HEK293 (cell line): Measurements from ENCODE around the gene USP7.
A peak's percentile ranks its signal among the peaks of the same experiment; 100 is the strongest.

Experiments
- CTCF ChIA-PET: fragments of 350-600 bp; formaldehyde crosslinking; extraction: SDS; loops from one replicate; lab custom pipeline; 2021; ENCODE audit warnings: antibody characterized with exemption; lab: Yijun Ruan, JAX
- POLR2A ChIA-PET: fragments of 300-600 bp; formaldehyde crosslinking; extraction: SDS; loops from one replicate; lab custom pipeline; 2020; ENCODE audit warnings: antibody characterized with exemption, inconsistent platforms; lab: Yijun Ruan, JAX
- H3K27ac ChIP-seq: fragments of 200-500 bp; sonication (Bioruptor generic); 2 replicates; pipeline ENCODE4 v1.5.1; 2014; ENCODE audit warnings: low read depth, low read length, control low read depth, inconsistent platforms; ENCODE audit errors: extremely low read depth
- H3K36me3 ChIP-seq, 2 experiments: fragments of 200-500 bp in 1 of 2; sonication (Bioruptor generic) in 1 of 2; 1 replicate in 1 of 2; 2 replicates in 1 of 2; pipeline ENCODE4 v1.5.1; 2014 to 2017; ENCODE audit warnings: inconsistent platforms in 2 of 2, low read length in 2 of 2; ENCODE audit not compliant: control insufficient read depth in 2 of 2, insufficient read depth in 1 of 2
- H3K4me1 ChIP-seq: fragments of 200-500 bp; sonication (Bioruptor generic); 2 replicates; pipeline ENCODE4 v1.5.1; 2014; ENCODE audit warnings: mild to moderate bottlenecking, low read length, inconsistent platforms; ENCODE audit not compliant: control insufficient read depth, insufficient read depth
- H3K4me3 ChIP-seq: 2 replicates; pipeline ENCODE4 v1.5.1; 2011; ENCODE audit warnings: low read depth, mild to moderate bottlenecking, control low read depth, low read length, moderate library complexity
- H3K9me3 ChIP-seq: fragments of 200-500 bp; sonication (Bioruptor generic); 2 replicates; pipeline ENCODE4 v1.5.1; 2014; ENCODE audit warnings: low read depth, low read length, inconsistent platforms; ENCODE audit not compliant: control insufficient read depth, insufficient read depth
- EGR2 ChIP-seq: fragments of 450-650 bp; formaldehyde crosslinking; IDR thresholded peaks from 2 replicates; pipeline ENCODE4 v1.5.1; 2016; ENCODE audit warnings: low read depth, missing biosample characterization, missing genetic modification characterization
- FEZF1 ChIP-seq: fragments of 450-650 bp; formaldehyde crosslinking; IDR thresholded peaks from 2 replicates; pipeline ENCODE4 v1.5.1; 2016; ENCODE audit warnings: missing biosample characterization, missing genetic modification characterization
- KLF10 ChIP-seq: fragments of 450-650 bp; IDR thresholded peaks from 2 replicates; pipeline ENCODE4 v1.5.1; 2018; ENCODE audit warnings: missing biosample characterization, mild to moderate bottlenecking, missing genetic modification characterization
- PRDM6 ChIP-seq: fragments of 450-650 bp; formaldehyde crosslinking; IDR thresholded peaks from 2 replicates; pipeline ENCODE4 v1.5.1; 2017; ENCODE audit warnings: missing biosample characterization, missing genetic modification characterization
- ZBTB17 ChIP-seq: fragments of 450-650 bp; formaldehyde crosslinking; IDR thresholded peaks from 2 replicates; pipeline ENCODE4 v1.5.1; 2016; ENCODE audit warnings: missing biosample characterization, missing genetic modification characterization
- ZBTB26 ChIP-seq: fragments of 450-650 bp; formaldehyde crosslinking; optimal IDR thresholded peaks from 2 replicates; pipeline ENCODE3; 2016; ENCODE audit warnings: missing biosample characterization, mild to moderate bottlenecking, missing genetic modification characterization
- ZBTB8A ChIP-seq: fragments of 450-650 bp; formaldehyde crosslinking; IDR thresholded peaks from 2 replicates; pipeline ENCODE4 v1.5.1; 2016; ENCODE audit warnings: missing biosample characterization, missing genetic modification characterization
- ZFHX2 ChIP-seq: fragments of 450-650 bp; formaldehyde crosslinking; conservative IDR thresholded peaks from 2 replicates; pipeline ENCODE4 v1.5.1; 2016; ENCODE audit warnings: missing biosample characterization, missing genetic modification characterization
- ZFP69B ChIP-seq: fragments of 450-650 bp; formaldehyde crosslinking; IDR thresholded peaks from 2 replicates; pipeline ENCODE4 v1.5.1; 2016; ENCODE audit warnings: missing biosample characterization, missing genetic modification characterization
- ZNF121 ChIP-seq: fragments of 450-650 bp; formaldehyde crosslinking; IDR thresholded peaks from 2 replicates; pipeline ENCODE4 v1.5.1; 2016; ENCODE audit warnings: missing biosample characterization, missing genetic modification characterization
- ZNF138 ChIP-seq: fragments of 450-650 bp; formaldehyde crosslinking; IDR thresholded peaks from 2 replicates; pipeline ENCODE4 v1.5.1; 2016; ENCODE audit warnings: missing biosample characterization, missing genetic modification characterization, borderline replicate concordance
- ZNF146 ChIP-seq: fragments of 450-650 bp; formaldehyde crosslinking; IDR thresholded peaks from 2 replicates; pipeline ENCODE4 v1.5.1; 2016; ENCODE audit warnings: missing biosample characterization, missing genetic modification characterization
- ZNF26 ChIP-seq: fragments of 450-650 bp; formaldehyde crosslinking; IDR thresholded peaks from 2 replicates; pipeline ENCODE4 v1.5.1; 2016; ENCODE audit warnings: missing biosample characterization, missing genetic modification characterization
- ZNF341 ChIP-seq: fragments of 450-650 bp; formaldehyde crosslinking; IDR thresholded peaks from 2 replicates; pipeline ENCODE4; 2016; ENCODE audit warnings: low read depth, missing biosample characterization, missing genetic modification characterization
- ZNF354C ChIP-seq: fragments of 450-650 bp; formaldehyde crosslinking; IDR thresholded peaks from 2 replicates; pipeline ENCODE4 v1.5.1; 2016; ENCODE audit warnings: missing biosample characterization, missing genetic modification characterization, low read depth, borderline replicate concordance
- ZNF362 ChIP-seq: fragments of 450-650 bp; formaldehyde crosslinking; IDR thresholded peaks from 2 replicates; pipeline ENCODE4 v1.5.1; 2016; ENCODE audit warnings: missing biosample characterization, missing genetic modification characterization
- ZNF449 ChIP-seq: fragments of 450-650 bp; formaldehyde crosslinking; IDR thresholded peaks from 2 replicates; pipeline ENCODE4 v1.5.1; 2017; ENCODE audit warnings: missing biosample characterization, mild to moderate bottlenecking, missing genetic modification characterization, moderate library complexity
- ZNF623 ChIP-seq: fragments of 450-650 bp; formaldehyde crosslinking; IDR thresholded peaks from 2 replicates; pipeline ENCODE4 v1.5.1; 2016; ENCODE audit warnings: missing biosample characterization, missing genetic modification characterization
- ZNF664 ChIP-seq: fragments of 450-650 bp; formaldehyde crosslinking; IDR thresholded peaks from 2 replicates; pipeline ENCODE4 v1.5.1; 2016; ENCODE audit warnings: missing biosample characterization, missing genetic modification characterization

Gene USP7

GRCh38 chr16:8957509-8958157 is 6.1 kb downstream of the USP7 start:
- Histone ChIP-seq H3K27ac (no peak overlapping the region), H3K9me3 (no peaks in the 10 kb centered on the region), H3K4me3 (no peak overlapping the region), H3K36me3 (no peaks in the 10 kb centered on the region), H3K4me1 (peaks cover 37% of the 10 kb centered on the region)
- ChIA-PET CTCF (interaction anchor here (0.6 to 2.2 kb wide), 3 partner anchors 15 to 352 kb away, joined by 4 to 6 read pairs (median 5); no protein-coding TSS in a partner anchor), POLR2A (no interaction called here)
- TF ChIP-seq KLF10 = no peak
- no peak for TF ChIP-seq ZBTB26 (tag by site-specific recombination)
- TF ChIP-seq EGR2 (tag by site-specific recombination) = peak; percentile 35; the same call in 1 of the 2 replicates
- no peak for TF ChIP-seq ZNF341
- peak; percentile 84 for TF ChIP-seq FEZF1 (tag by site-specific recombination)
- peak; percentile 86 for TF ChIP-seq ZNF362 (tag by site-specific recombination)
- TF ChIP-seq PRDM6 = peak; percentile 93
- TF ChIP-seq ZNF121 = peak; percentile 71; the same call in 1 of the 2 replicates
- 0 out of 2 replicates have a peak, but pooled peaks have one; percentile 16 for TF ChIP-seq ZFHX2 (tag by site-specific recombination)
- peak; percentile 74 for TF ChIP-seq ZBTB17

- Histone ChIP-seq H3K9me3 (no peaks in the 10 kb centered on the region), H3K4me3 (no peak overlapping the region), H3K4me1 (peaks cover 37% of the 10 kb centered on the region), H3K27ac (no peak overlapping the region), H3K36me3 (no peaks in the 10 kb centered on the region)
- ChIA-PET CTCF (interaction anchor here (1.3 to 2.2 kb wide), 2 partner anchors 21 to 52 kb away, joined by 5 to 6 read pairs; no protein-coding TSS in a partner anchor), POLR2A (no interaction called here)
- no peak for TF ChIP-seq ZNF26 (tag by site-specific recombination)
- TF ChIP-seq ZNF138 (tag by site-specific recombination) = no peak
- TF ChIP-seq ZNF146 (tag by site-specific recombination) = no peak
- TF ChIP-seq ZNF623 = no peak
- no peak for TF ChIP-seq ZFP69B
- no peak for TF ChIP-seq ZNF354C (tag by site-specific recombination)
- no peak for TF ChIP-seq ZNF664 (tag by site-specific recombination)
- TF ChIP-seq PRDM6 = no peak
- TF ChIP-seq ZBTB8A (tag by site-specific recombination) = no peak
- TF ChIP-seq ZNF449 (tag by site-specific recombination) = no peak
These were observed 6.7 kb downstream of the USP7 start for GRCh38 chr16:8957063-8957397.
